Liver (tissue), 3 donors: ENCODE data around the gene ASB8.

Source experiments
- CTCF ChIP-seq: fragments of 150-350 bp; IDR thresholded peaks from 2 replicates; pipeline ENCODE4 v1.5.1; 2017; ENCODE audit warnings: improper control_type of control experiment, low read depth, low read length; ENCODE audit not compliant: missing input control
- GABPA ChIP-seq, 2 donors: IDR thresholded peaks in 1 of 2; conservative IDR thresholded peaks in 1 of 2; 2 replicates each; pipeline ENCODE4 v1.6.1; 2016; ENCODE audit warnings: antibody characterized with exemption in 2 of 2, mild to moderate bottlenecking in 1 of 2, moderate library complexity in 1 of 2
- RAD21 ChIP-seq, 2 donors: IDR thresholded peaks; 2 replicates each; pipeline ENCODE4 v1.6.1; 2016; ENCODE audit warnings: antibody characterized with exemption in 2 of 2, mild to moderate bottlenecking in 2 of 2
- REST ChIP-seq: IDR thresholded peaks from 2 replicates; pipeline ENCODE4 v1.6.1; 2016; ENCODE audit warnings: antibody characterized with exemption, mild to moderate bottlenecking
- SP1 ChIP-seq: IDR thresholded peaks from 2 replicates; pipeline ENCODE4 v1.6.1; 2018; ENCODE audit warnings: antibody characterized with exemption, mild to moderate bottlenecking
- YY1 ChIP-seq: IDR thresholded peaks from 2 replicates; pipeline ENCODE4 v1.6.1; 2016; ENCODE audit warnings: antibody characterized with exemption, mild to moderate bottlenecking
- donor health status: healthy.
- donor health status: healthy.

- TF ChIP-seq CTCF (no peak), RAD21 (IDR thresholded peaks at IDR 0.05) (no peak), REST (no peak), SP1 (no peak), YY1 (no peak), GABPA (IDR thresholded peaks at IDR 0.05 in 1 of 2, conservative IDR thresholded peaks at IDR 0.05 in 1 of 2) (no peak)
These were observed 41.3 kb upstream of the ASB8 start for GRCh38 chr12:48198672-48198971.
